ENCODE measurements around the gene PXT1. TPM values are rescaled to one million over a fixed set of nuclear protein-coding genes. Genes with fewer than 3 reads are reported as not detected.

The PXT1 gene
- total RNA-seq, 6 donors from 2014 or later, result 0.09 to 0.15 TPM; not detected in 4

DNA sequence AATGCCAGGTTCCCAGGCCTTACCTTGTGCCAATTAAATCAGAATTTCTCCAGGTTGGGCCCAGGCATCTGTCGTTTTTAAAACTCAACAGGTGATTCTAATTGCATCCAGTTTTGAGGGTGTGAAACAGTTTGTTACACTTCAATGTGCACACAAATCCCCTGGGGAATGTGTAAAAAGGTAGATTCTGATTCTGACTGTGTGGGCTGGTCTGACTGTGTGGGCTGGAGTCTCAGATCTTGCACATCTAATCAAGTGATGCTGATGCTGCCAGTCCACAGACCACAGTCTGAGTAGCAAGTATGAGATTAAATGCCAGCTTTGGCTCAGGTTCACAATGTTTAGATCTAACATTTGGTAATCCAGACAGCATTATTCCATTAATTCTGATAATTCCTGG, 42.7 kb downstream of the PXT1 start:
- no peaks in the 10 kb centered on the region for H3K36me3 ChIP-seq
- no peak for ATAC-seq (ENCODE audit: low FRiP score in 2 of 2)
- WGBS, 2 donors, result 78 to 86% methylated on average over 1 of the region's 1 CpG
- no peak overlapping the region for H3K4me3 ChIP-seq
- H3K27ac ChIP-seq, result no peak overlapping the region
- H3K27me3 ChIP-seq, result no peaks in the 10 kb centered on the region
- TF ChIP-seq POLR2AphosphoS5 (IDR thresholded peaks at IDR 0.05), result no peak
- no peak for TF ChIP-seq EP300 (IDR thresholded peaks at IDR 0.05)
- TF ChIP-seq, protein P1, sequence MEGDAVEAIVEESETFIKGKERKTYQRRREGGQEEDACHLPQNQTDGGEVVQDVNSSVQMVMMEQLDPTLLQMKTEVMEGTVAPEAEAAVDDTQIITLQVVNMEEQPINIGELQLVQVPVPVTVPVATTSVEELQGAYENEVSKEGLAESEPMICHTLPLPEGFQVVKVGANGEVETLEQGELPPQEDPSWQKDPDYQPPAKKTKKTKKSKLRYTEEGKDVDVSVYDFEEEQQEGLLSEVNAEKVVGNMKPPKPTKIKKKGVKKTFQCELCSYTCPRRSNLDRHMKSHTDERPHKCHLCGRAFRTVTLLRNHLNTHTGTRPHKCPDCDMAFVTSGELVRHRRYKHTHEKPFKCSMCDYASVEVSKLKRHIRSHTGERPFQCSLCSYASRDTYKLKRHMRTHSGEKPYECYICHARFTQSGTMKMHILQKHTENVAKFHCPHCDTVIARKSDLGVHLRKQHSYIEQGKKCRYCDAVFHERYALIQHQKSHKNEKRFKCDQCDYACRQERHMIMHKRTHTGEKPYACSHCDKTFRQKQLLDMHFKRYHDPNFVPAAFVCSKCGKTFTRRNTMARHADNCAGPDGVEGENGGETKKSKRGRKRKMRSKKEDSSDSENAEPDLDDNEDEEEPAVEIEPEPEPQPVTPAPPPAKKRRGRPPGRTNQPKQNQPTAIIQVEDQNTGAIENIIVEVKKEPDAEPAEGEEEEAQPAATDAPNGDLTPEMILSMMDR (IDR thresholded peaks at IDR 0.05), result no peak
- no peak for TF ChIP-seq POLR2A (IDR thresholded peaks at IDR 0.05)
- no peaks in the 10 kb centered on the region for H3K9me3 ChIP-seq
- H3K4me1 ChIP-seq, result no peaks in the 10 kb centered on the region
- DNase-seq, result no peak

DNA sequence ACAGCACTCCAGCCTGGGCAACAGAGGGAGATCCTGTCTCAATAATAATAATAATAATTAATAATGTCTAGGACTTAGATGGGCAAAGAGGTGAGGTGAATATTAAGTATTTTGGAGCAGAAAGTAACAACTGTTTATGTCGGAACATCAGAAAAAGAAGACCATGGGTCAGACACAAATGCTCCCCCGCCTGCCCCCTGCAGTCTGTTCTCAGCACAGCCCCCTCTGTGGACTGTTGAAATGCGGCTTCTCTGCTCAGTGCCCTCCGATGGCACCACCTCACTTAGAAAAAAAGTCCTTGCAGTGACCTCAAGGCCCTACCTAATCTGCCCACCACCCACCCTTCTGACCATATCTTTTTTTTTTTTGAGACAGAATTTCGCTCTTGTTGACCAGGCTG, 50.0 kb downstream of the PXT1 start:
- WGBS, 2 donors, result 88 to 95% methylated on average over 5 of the region's 5 CpGs

DNA sequence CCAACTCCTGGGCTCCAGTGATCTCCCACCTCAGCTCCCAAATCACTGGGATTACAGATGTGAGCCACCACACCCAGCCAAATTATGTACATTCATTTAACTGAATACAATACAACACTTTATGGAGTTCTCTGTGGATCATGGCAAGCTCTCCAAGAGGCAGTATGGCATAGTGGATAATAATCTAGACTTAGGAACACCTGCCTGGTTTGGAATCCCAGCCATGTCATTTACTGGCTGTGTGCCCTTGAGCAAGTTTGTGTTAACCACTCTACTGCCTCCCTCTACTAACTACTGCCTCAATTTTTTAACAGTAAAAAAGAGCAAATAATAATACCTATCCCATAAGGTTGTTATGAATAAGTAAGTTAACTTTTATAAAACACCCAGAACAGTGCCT, 53.3 kb downstream of the PXT1 start:
- no peaks in the 10 kb centered on the region for H3K9me3 ChIP-seq
- TF ChIP-seq POLR2A (IDR thresholded peaks at IDR 0.05) (no peak), EP300 (IDR thresholded peaks at IDR 0.05) (no peak), POLR2AphosphoS5 (IDR thresholded peaks at IDR 0.05) (no peak)
- TF ChIP-seq, protein P1 (IDR thresholded peaks at IDR 0.05), result no peak

More for the DNA sequence above, 50.0 kb downstream of the PXT1 start:
- Histone ChIP-seq H3K9me3 (no peaks in the 10 kb centered on the region), H3K4me3 (no peak overlapping the region), H3K27ac (no peak overlapping the region), H3K4me1 (peaks cover 5 to 7% (median 6%) of the 10 kb centered on the region in 4 donors), H3K36me3 (no peaks in the 10 kb centered on the region), H3K27me3 (no peaks in the 10 kb centered on the region)
- TF ChIP-seq POLR2A (IDR thresholded peaks at IDR 0.05), result no peak
- TF ChIP-seq EP300 (IDR thresholded peaks at IDR 0.05), result no peak
- TF ChIP-seq, protein P1 (IDR thresholded peaks at IDR 0.05), result no peak
- no peak for TF ChIP-seq POLR2AphosphoS5 (IDR thresholded peaks at IDR 0.05)
- ATAC-seq (ENCODE audit: low FRiP score in 2 of 2) (no peak), DNase-seq (no peak)

DNA sequence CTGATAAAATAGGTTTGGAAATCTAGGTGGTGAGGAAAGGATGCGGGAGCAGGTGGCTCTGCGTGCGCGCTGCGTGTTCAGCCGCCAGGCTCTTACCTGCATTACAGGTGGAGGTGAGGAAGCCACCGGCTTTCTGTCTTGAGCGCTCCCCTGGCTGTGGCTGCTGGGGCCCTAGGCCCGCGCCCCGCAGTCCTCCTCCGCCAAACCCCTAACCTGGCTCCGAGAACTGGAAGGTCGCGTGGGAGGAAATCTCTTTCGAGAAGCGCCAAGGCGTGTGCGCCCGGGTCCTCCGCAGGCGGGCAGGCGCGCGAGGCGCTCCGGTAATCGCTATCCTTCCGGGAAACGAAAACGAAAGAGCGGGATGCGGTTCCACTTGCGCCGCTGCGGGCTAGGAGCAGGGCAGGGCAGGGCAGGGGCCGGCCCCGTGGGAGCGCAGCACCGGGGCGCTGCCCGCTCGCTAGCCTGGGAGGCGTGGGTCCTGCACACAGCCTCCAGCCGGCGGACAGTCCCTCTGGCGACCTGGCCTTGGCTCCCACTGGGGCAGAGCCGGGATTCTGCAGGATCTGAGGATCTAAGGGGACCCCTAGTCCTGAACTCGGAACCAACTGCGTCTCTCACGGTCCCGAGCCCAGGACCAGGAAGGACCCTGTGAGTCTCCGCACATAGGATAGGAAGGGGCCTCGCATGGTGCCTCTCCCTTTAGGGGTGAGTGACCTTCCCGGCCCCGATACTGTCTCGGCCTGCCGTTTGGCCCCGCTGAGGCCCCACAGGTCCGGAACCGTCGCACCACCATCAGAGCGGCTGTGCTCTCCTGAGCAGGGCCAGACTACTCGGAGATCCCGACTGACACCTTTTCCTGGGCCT, 55.0 kb downstream of the PXT1 start, which contains the start of gene ETV7:
Gene ETV7 (minus strand): TSS at position 230 of the 864 bp plus-strand sequence. CDS start 128 bp downstream, at position 102.
- no peak for TF ChIP-seq EP300 (IDR thresholded peaks at IDR 0.05)
- peak in 1 of 2 donors; percentile 33 for TF ChIP-seq POLR2AphosphoS5 (IDR thresholded peaks at IDR 0.05)
- TF ChIP-seq POLR2A (IDR thresholded peaks at IDR 0.05), result peak in 2 of 4 donors; percentile 24 to 40
- TF ChIP-seq, protein P1 (IDR thresholded peaks at IDR 0.05), result peak in 2 of 6 experiments; percentile 12 to 16
- DNase-seq (peak; percentile 35 to 88), ATAC-seq (ENCODE audit: low FRiP score in 2 of 2) (peak; percentile 83 to 89)
- Histone ChIP-seq H3K9me3 (no peaks in the 10 kb centered on the region), H3K4me3 (peak within 1 kb of the TSS; percentile 49 to 79 (median 68)), H3K27ac (peak within 1 kb of the TSS; percentile 55 to 86 (median 76)), H3K36me3 (no peaks in the 10 kb centered on the region), H3K27me3 (no peaks in the 10 kb centered on the region), H3K4me1 (peaks cover 12 to 20% (median 18%) of the 10 kb centered on the region in 4 donors)
- 13 to 27% methylated on average over 13 to 60 of the region's 65 CpGs for WGBS, 2 donors

More for the DNA sequence above, 53.3 kb downstream of the PXT1 start:
- no peaks in the 10 kb centered on the region for H3K36me3 ChIP-seq
- no peaks in the 10 kb centered on the region for H3K27me3 ChIP-seq
- ATAC-seq (ENCODE audit: low FRiP score in 2 of 2) (no peak), DNase-seq (no peak)
- H3K27ac ChIP-seq, result no peak overlapping the region
- H3K4me3 ChIP-seq, result no peak overlapping the region
- H3K4me1 ChIP-seq, result peaks cover 12 to 20% (median 16%) of the 10 kb centered on the region in 4 donors

All from upper lobe of left lung (tissue), 6 donors.